ENCODE measurements around the gene ZNF217. TPM values are rescaled to one million over a fixed set of nuclear protein-coding genes. Genes with fewer than 3 reads are reported as not detected.

ZNF217 gene
- total and polyA plus RNA-seq, 9 of the 15 experiments (the other 6 are each of a cell fraction or from before 2014, with no cell fraction given), result 3.0 to 41.8 (median 16.8) TPM

- TF ChIP-seq ZNF280A (IDR thresholded peaks at IDR 0.05; ENCODE audit: low read depth, partially characterized antibody) (no peak), TCF7L2 (IDR thresholded peaks at IDR 0.05; ENCODE audit: low read depth, low read length) (no peak), TAF1 (IDR thresholded peaks at IDR 0.05; ENCODE audit: control insufficient read depth, extremely low read depth, insufficient read depth, low read length, severe bottlenecking) (peak; percentile 29), HSF4 (CRISPR knock-in tag; IDR thresholded peaks at IDR 0.05; ENCODE audit: borderline replicate concordance) (no peak), MYC (IDR thresholded peaks at IDR 0.05; ENCODE audit: low read depth, low read length) (0 out of 2 replicates have a peak, but pooled peaks have one; percentile 13), MYC (CRISPR knock-in tag; IDR thresholded peaks at IDR 0.05; ENCODE audit: borderline replicate concordance, low read depth) (no peak), RBM39 (optimal IDR thresholded peaks at IDR 0.05; ENCODE audit: low read depth, low read length) (no peak), HDAC3 (IDR thresholded peaks at IDR 0.05; ENCODE audit: borderline replicate concordance, partially characterized antibody) (no peak), KAT8 (IDR thresholded peaks at IDR 0.05; ENCODE audit: low read depth) (no peak), SMARCC2 (IDR thresholded peaks at IDR 0.05; ENCODE audit: low read depth) (peak; percentile 22), TRIM25 (IDR thresholded peaks at IDR 0.05; ENCODE audit: borderline replicate concordance) (no peak), FOXK2 (conservative IDR thresholded peaks at IDR 0.05 in 1 of 2, IDR thresholded peaks at IDR 0.05 in 1 of 2; ENCODE audit: low read depth in 2 of 2) (peak in 1 of 2 experiments; percentile 15; a peak in 1 of 4 replicates), ZNF384 (IDR thresholded peaks at IDR 0.05; ENCODE audit: low read depth, low read length) (no peak)
- TF ChIP-seq, protein P1, sequence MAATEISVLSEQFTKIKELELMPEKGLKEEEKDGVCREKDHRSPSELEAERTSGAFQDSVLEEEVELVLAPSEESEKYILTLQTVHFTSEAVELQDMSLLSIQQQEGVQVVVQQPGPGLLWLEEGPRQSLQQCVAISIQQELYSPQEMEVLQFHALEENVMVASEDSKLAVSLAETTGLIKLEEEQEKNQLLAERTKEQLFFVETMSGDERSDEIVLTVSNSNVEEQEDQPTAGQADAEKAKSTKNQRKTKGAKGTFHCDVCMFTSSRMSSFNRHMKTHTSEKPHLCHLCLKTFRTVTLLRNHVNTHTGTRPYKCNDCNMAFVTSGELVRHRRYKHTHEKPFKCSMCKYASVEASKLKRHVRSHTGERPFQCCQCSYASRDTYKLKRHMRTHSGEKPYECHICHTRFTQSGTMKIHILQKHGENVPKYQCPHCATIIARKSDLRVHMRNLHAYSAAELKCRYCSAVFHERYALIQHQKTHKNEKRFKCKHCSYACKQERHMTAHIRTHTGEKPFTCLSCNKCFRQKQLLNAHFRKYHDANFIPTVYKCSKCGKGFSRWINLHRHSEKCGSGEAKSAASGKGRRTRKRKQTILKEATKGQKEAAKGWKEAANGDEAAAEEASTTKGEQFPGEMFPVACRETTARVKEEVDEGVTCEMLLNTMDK (IDR thresholded peaks at IDR 0.05; ENCODE audit: borderline replicate concordance, insufficient read depth, low read depth, low read length, poor library complexity, severe bottlenecking), result no peak
- TF ChIP-seq, protein P2, sequence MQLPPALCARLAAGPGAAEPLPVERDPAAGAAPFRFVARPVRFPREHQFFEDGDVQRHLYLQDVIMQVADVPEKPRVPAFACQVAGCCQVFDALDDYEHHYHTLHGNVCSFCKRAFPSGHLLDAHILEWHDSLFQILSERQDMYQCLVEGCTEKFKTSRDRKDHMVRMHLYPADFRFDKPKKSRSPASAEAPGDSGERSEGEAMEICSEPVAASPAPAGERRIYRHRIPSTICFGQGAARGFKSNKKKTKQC (CRISPR knock-in tag; IDR thresholded peaks at IDR 0.05), result no peak
- TF ChIP-seq, protein P3, sequence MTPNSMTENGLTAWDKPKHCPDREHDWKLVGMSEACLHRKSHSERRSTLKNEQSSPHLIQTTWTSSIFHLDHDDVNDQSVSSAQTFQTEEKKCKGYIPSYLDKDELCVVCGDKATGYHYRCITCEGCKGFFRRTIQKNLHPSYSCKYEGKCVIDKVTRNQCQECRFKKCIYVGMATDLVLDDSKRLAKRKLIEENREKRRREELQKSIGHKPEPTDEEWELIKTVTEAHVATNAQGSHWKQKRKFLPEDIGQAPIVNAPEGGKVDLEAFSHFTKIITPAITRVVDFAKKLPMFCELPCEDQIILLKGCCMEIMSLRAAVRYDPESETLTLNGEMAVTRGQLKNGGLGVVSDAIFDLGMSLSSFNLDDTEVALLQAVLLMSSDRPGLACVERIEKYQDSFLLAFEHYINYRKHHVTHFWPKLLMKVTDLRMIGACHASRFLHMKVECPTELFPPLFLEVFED (CRISPR knock-in tag; conservative IDR thresholded peaks at IDR 0.05), result no peak
Observed at GRCh38 chr20:53621482-53622246, 28.0 kb upstream of the ZNF217 start (continued).
